HepG2 (cell line): Measurements from ENCODE around the gene CCND1. TPM values are rescaled to one million over a fixed set of nuclear protein-coding genes. Genes with fewer than 3 reads are reported as not detected.
A peak's percentile ranks its signal among the peaks of the same experiment; 100 is the strongest.

Experiments
- ATM ChIP-seq: fragments of 450-650 bp; IDR thresholded peaks from 2 replicates; pipeline ENCODE4 v1.7.1; 2017; ENCODE audit warnings: mild to moderate bottlenecking, borderline replicate concordance
- CENPT ChIP-seq: sonication (generic); formaldehyde crosslinking; IDR thresholded peaks from 2 replicates; pipeline ENCODE4 v1.8.0; 2022; ENCODE audit warnings: low read depth, mild to moderate bottlenecking, moderate library complexity, missing genetic modification reagents
- GATAD2A ChIP-seq: IDR thresholded peaks from 2 replicates; pipeline ENCODE4 v1.6.1; 2016
- HCFC1 ChIP-seq: fragments of 150-350 bp; IDR thresholded peaks from 2 replicates; pipeline ENCODE4 v1.6.1; 2014; ENCODE audit warnings: low read depth, low read length
- MAF1 ChIP-seq: sonication (generic); formaldehyde crosslinking; IDR thresholded peaks from 2 replicates; pipeline ENCODE4 v1.5.0; 2020; ENCODE audit warnings: missing genetic modification reagents, borderline replicate concordance
- MTF2 ChIP-seq: sonication (generic); formaldehyde crosslinking; IDR thresholded peaks from 2 replicates; pipeline ENCODE4 v1.5.0; 2020; ENCODE audit warnings: missing genetic modification reagents, borderline replicate concordance
- NFIB ChIP-seq: sonication (generic); formaldehyde crosslinking; IDR thresholded peaks from 2 replicates; pipeline ENCODE4 v1.9.0; 2021; ENCODE audit warnings: missing genetic modification reagents, mild to moderate bottlenecking, borderline replicate concordance
- NR2F6 ChIP-seq, 2 experiments: IDR thresholded peaks; 2 replicates each; pipeline ENCODE4 v1.6.1; 2016; ENCODE audit warnings: antibody characterized with exemption in 1 of 2, mild to moderate bottlenecking in 1 of 2
- PITX1 ChIP-seq: sonication (generic); formaldehyde crosslinking; IDR thresholded peaks from 2 replicates; pipeline ENCODE4 v1.5.1; 2020; ENCODE audit warnings: mild to moderate bottlenecking, missing genetic modification reagents
- RBFOX2 ChIP-seq: fragments of 200-400 bp; formaldehyde crosslinking; IDR thresholded peaks from 2 replicates; pipeline ENCODE4 v1.6.1; 2017; ENCODE audit warnings: low read depth, mild to moderate bottlenecking, low read length
- RXRA ChIP-seq: sonication (generic); formaldehyde crosslinking; IDR thresholded peaks from 2 replicates; pipeline ENCODE4 v1.5.1; 2020; ENCODE audit warnings: missing genetic modification reagents
- ZBTB8A ChIP-seq: sonication (generic); formaldehyde crosslinking; IDR thresholded peaks from 2 replicates; pipeline ENCODE4 v1.4.0; 2020; ENCODE audit warnings: mild to moderate bottlenecking, low read depth, missing genetic modification reagents, borderline replicate concordance
- ZFY ChIP-seq: sonication (generic); formaldehyde crosslinking; IDR thresholded peaks from 2 replicates; pipeline ENCODE4 v1.4.0; 2020; ENCODE audit warnings: missing genetic modification reagents
- ZNF260 ChIP-seq: sonication (generic); formaldehyde crosslinking; IDR thresholded peaks from 2 replicates; pipeline ENCODE4 v1.4.0; 2020; ENCODE audit warnings: missing genetic modification reagents, low read depth, mild to moderate bottlenecking, borderline replicate concordance
- ZNF44 ChIP-seq: sonication (generic); formaldehyde crosslinking; IDR thresholded peaks from 2 replicates; pipeline ENCODE4 v1.5.1; 2020; ENCODE audit warnings: mild to moderate bottlenecking, missing genetic modification reagents
- ZNF577 ChIP-seq: sonication (generic); formaldehyde crosslinking; IDR thresholded peaks from 2 replicates; pipeline ENCODE4 v1.4.0; 2020; ENCODE audit warnings: mild to moderate bottlenecking, low read depth, missing genetic modification reagents, borderline replicate concordance
- ZNF777 ChIP-seq: sonication (generic); formaldehyde crosslinking; IDR thresholded peaks from 2 replicates; pipeline ENCODE4 v1.4.0; 2020; ENCODE audit warnings: missing genetic modification reagents
- ZSCAN21 ChIP-seq: sonication (generic); formaldehyde crosslinking; IDR thresholded peaks from 2 replicates; pipeline ENCODE4 v1.8.0; 2022; ENCODE audit warnings: mild to moderate bottlenecking, missing genetic modification reagents, moderate library complexity, borderline replicate concordance
- polyA plus RNA-seq, 8 experiments: library from polyadenylated mRNA; depleted of rRNA in 3 of 8; stranded (reverse) in 7 of 8; unstranded in 1 of 8; fragments of >200 nt; fragmentation: Illumina TruSeq in 4 of 8; extraction: Trizol in 4 of 8; gene quantifications; 2 replicates each; pipeline versions ENCODE4 v1.2.1 to v1.2.3, GENCODE V29; 2011 to 2016; ENCODE audit warnings: low read depth in 4 of 8, missing spikeins in 1 of 8, mixed read lengths in 1 of 8; ENCODE audit not compliant: insufficient read depth in 1 of 8
- total RNA-seq, 5 experiments: library from RNA; depleted of rRNA; stranded (reverse); fragments of >200 nt; fragmentation: Illumina TruSeq; extraction: Trizol; gene quantifications; 2 replicates each; pipeline ENCODE4 v1.2.3, GENCODE V29; 2016; ENCODE audit warnings: low read depth in 1 of 5
- TF ChIP-seq, protein P1 (sequence below): sonication (generic); formaldehyde crosslinking; IDR thresholded peaks from 2 replicates; pipeline ENCODE4 v1.5.0; 2020; ENCODE audit warnings: missing genetic modification reagents, mild to moderate bottlenecking, borderline replicate concordance
- TF ChIP-seq, protein P2 (sequence below): sonication (generic); formaldehyde crosslinking; IDR thresholded peaks from 2 replicates; pipeline ENCODE4 v1.5.0; 2020; ENCODE audit warnings: missing genetic modification reagents, mild to moderate bottlenecking, borderline replicate concordance
- TF ChIP-seq, protein P3 (sequence below), 2 experiments: IDR thresholded peaks; 2 replicates each; pipeline ENCODE4 v1.6.1; 2011 to 2012; ENCODE audit warnings: low read length in 2 of 2, borderline replicate concordance in 1 of 2, low read depth in 1 of 2, mild to moderate bottlenecking in 1 of 2, moderate library complexity in 1 of 2
- TF ChIP-seq, protein P4 (sequence below): sonication (generic); formaldehyde crosslinking; IDR thresholded peaks from 2 replicates; pipeline ENCODE4 v1.9.0; 2021; ENCODE audit warnings: missing genetic modification reagents, mild to moderate bottlenecking, borderline replicate concordance
- TF ChIP-seq, protein P5 (sequence below): sonication (generic); formaldehyde crosslinking; IDR thresholded peaks from 2 replicates; pipeline ENCODE4 v1.5.0; 2020; ENCODE audit warnings: missing genetic modification reagents

The CCND1 gene
- total and polyA plus RNA-seq, 2 of the 13 experiments (the other 11 are each of a cell fraction or from before 2014, with no cell fraction given): 107 to 136 TPM

DNA sequence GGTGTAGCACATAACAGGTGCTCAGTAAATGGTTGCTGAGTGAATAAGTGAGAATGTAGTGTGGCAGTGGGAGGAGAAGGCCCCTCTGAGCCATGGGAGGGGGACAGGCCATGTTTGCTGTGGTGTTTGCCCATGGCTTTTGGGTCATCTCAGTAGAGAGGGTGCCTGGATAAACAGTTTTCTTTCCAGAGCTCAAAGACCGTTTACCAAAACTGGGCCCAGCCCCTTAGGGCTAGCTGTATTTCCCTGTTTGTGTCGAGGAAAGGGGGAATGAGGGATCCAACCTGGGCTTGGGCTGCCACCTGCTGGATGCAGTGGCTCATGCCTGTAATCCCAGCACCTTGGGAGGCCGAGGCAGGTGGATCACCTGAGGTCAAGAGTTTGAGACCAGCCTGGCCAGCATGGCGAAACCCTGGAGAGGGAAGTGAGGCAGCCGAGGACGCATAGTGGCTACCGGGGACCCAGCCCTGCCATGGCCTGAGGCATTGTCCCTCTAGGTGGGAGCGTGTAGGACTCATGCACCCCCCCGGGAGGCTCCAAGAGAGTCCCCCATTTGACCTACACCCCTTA, 42.9 kb downstream of the CCND1 start (continued):
- TF ChIP-seq, protein P1, sequence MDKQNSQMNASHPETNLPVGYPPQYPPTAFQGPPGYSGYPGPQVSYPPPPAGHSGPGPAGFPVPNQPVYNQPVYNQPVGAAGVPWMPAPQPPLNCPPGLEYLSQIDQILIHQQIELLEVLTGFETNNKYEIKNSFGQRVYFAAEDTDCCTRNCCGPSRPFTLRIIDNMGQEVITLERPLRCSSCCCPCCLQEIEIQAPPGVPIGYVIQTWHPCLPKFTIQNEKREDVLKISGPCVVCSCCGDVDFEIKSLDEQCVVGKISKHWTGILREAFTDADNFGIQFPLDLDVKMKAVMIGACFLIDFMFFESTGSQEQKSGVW (CRISPR knock-in tag): no peak
- TF ChIP-seq NR2F6 (IDR thresholded peaks at IDR 0.05): no peak
- peak; percentile 30; the same call in 1 of the 2 replicates for TF ChIP-seq NR2F6 (CRISPR knock-in tag; IDR thresholded peaks at IDR 0.05)
- TF ChIP-seq, protein P2, sequence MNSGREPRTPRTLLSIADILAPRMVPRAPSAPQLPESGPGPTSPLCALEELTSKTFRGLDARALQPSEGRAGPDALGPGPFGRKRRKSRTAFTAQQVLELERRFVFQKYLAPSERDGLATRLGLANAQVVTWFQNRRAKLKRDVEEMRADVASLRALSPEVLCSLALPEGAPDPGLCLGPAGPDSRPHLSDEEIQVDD (CRISPR knock-in tag): no peak
- TF ChIP-seq RBFOX2: no peak
- no peak for TF ChIP-seq ATM
- TF ChIP-seq, protein P3, sequence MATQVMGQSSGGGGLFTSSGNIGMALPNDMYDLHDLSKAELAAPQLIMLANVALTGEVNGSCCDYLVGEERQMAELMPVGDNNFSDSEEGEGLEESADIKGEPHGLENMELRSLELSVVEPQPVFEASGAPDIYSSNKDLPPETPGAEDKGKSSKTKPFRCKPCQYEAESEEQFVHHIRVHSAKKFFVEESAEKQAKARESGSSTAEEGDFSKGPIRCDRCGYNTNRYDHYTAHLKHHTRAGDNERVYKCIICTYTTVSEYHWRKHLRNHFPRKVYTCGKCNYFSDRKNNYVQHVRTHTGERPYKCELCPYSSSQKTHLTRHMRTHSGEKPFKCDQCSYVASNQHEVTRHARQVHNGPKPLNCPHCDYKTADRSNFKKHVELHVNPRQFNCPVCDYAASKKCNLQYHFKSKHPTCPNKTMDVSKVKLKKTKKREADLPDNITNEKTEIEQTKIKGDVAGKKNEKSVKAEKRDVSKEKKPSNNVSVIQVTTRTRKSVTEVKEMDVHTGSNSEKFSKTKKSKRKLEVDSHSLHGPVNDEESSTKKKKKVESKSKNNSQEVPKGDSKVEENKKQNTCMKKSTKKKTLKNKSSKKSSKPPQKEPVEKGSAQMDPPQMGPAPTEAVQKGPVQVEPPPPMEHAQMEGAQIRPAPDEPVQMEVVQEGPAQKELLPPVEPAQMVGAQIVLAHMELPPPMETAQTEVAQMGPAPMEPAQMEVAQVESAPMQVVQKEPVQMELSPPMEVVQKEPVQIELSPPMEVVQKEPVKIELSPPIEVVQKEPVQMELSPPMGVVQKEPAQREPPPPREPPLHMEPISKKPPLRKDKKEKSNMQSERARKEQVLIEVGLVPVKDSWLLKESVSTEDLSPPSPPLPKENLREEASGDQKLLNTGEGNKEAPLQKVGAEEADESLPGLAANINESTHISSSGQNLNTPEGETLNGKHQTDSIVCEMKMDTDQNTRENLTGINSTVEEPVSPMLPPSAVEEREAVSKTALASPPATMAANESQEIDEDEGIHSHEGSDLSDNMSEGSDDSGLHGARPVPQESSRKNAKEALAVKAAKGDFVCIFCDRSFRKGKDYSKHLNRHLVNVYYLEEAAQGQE (IDR thresholded peaks at IDR 0.05; ENCODE audit: borderline replicate concordance in 1 of 2, low read depth in 1 of 2, low read length in 2 of 2): no peak
- no peak for TF ChIP-seq HCFC1
- no peak for TF ChIP-seq CENPT (CRISPR knock-in tag)
- TF ChIP-seq ZNF577 (CRISPR knock-in tag): no peak
- TF ChIP-seq, protein P4, sequence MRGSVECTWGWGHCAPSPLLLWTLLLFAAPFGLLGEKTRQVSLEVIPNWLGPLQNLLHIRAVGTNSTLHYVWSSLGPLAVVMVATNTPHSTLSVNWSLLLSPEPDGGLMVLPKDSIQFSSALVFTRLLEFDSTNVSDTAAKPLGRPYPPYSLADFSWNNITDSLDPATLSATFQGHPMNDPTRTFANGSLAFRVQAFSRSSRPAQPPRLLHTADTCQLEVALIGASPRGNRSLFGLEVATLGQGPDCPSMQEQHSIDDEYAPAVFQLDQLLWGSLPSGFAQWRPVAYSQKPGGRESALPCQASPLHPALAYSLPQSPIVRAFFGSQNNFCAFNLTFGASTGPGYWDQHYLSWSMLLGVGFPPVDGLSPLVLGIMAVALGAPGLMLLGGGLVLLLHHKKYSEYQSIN (CRISPR knock-in tag): no peak
- TF ChIP-seq MTF2 (CRISPR knock-in tag): no peak
- TF ChIP-seq GATAD2A: peak; percentile 38; the same call in 1 of the 2 replicates
- TF ChIP-seq ZBTB8A (CRISPR knock-in tag): no peak
- TF ChIP-seq ZNF777 (CRISPR knock-in tag): no peak
- TF ChIP-seq ZNF260 (CRISPR knock-in tag): no peak
- TF ChIP-seq NFIB (CRISPR knock-in tag): no peak
- peak; percentile 67 for TF ChIP-seq RXRA (CRISPR knock-in tag)
- TF ChIP-seq PITX1 (CRISPR knock-in tag): peak; percentile 67; the same call in 1 of the 2 replicates
- no peak for TF ChIP-seq ZNF44 (CRISPR knock-in tag)
- no peak for TF ChIP-seq ZFY (CRISPR knock-in tag)
- no peak for TF ChIP-seq ZSCAN21 (CRISPR knock-in tag)
- TF ChIP-seq, protein P5, sequence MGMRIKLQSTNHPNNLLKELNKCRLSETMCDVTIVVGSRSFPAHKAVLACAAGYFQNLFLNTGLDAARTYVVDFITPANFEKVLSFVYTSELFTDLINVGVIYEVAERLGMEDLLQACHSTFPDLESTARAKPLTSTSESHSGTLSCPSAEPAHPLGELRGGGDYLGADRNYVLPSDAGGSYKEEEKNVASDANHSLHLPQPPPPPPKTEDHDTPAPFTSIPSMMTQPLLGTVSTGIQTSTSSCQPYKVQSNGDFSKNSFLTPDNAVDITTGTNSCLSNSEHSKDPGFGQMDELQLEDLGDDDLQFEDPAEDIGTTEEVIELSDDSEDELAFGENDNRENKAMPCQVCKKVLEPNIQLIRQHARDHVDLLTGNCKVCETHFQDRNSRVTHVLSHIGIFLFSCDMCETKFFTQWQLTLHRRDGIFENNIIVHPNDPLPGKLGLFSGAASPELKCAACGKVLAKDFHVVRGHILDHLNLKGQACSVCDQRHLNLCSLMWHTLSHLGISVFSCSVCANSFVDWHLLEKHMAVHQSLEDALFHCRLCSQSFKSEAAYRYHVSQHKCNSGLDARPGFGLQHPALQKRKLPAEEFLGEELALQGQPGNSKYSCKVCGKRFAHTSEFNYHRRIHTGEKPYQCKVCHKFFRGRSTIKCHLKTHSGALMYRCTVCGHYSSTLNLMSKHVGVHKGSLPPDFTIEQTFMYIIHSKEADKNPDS: no peak
- no peak for TF ChIP-seq MAF1 (CRISPR knock-in tag)
